GM12878 (cell line): ENCODE results near the gene PDCD7. TPM values are rescaled to one million over a fixed set of nuclear protein-coding genes. Genes with fewer than 3 reads are reported as not detected.

ENCODE experiments used
- ATAC-seq: fragments of 200-7000 bp; cut with Tn5 transposase; 3 replicates; pipeline ENCODE4 v1.9.1; 2020; ENCODE audit warnings: mild to moderate bottlenecking, moderate library complexity
- BruUV-seq: library from RNA; stranded (reverse); fragments of 400-500 nt; replicated peaks from 2 replicates; lab custom pipeline; 2021; lab: Mats Ljungman, UMichigan
- CTCF ChIA-PET: fragments of 300-600 bp; sonication (Branson Sonifier 250); formaldehyde crosslinking; extraction: SDS; loops from one replicate; lab custom pipeline; 2021; ENCODE audit warnings: inconsistent platforms; lab: Yijun Ruan, JAX
- POLR2A ChIA-PET: fragments of 350-600 bp; formaldehyde crosslinking; extraction: SDS; loops from one replicate; lab custom pipeline; 2021; ENCODE audit warnings: inconsistent platforms; lab: Charles Lee
- RAD21 ChIA-PET: fragments of 300-600 bp; sonication (Branson Sonifier 250); formaldehyde crosslinking; loops from one replicate; lab custom pipeline; 2023; ENCODE audit warnings: antibody characterized with exemption; ENCODE audit not compliant: unreplicated experiment; lab: Charles Lee
- SMC1A ChIA-PET: fragments of 300-600 bp; sonication (Branson Sonifier 250); formaldehyde crosslinking; loops from one replicate; lab custom pipeline; 2023; ENCODE audit not compliant: unreplicated experiment, uncharacterized antibody; lab: Charles Lee
- DNase-seq: peaks from one replicate; pipeline ENCODE4 v3.0.0-alpha.2; 2011; ENCODE audit warnings: low read depth, low spot score
- FAIRE-seq: peaks from 3 replicates; lab custom pipeline; 2011; peaks lifted over from hg19 to GRCh38; lab: Jason Lieb, UNC
- H2AFZ ChIP-seq: 2 replicates; pipeline ENCODE4 v1.6.0; 2011; ENCODE audit warnings: low read depth, low read length, control low read depth; ENCODE audit not compliant: control insufficient read depth
- H3K27ac ChIP-seq: 2 replicates; pipeline ENCODE4 v1.5.1; 2011; ENCODE audit warnings: control low read depth; ENCODE audit not compliant: control insufficient read depth, insufficient read depth
- H3K27me3 ChIP-seq, 2 experiments: replicated peaks in 1 of 2; 2 replicates each; pipeline versions ENCODE4 v1.6.0 to v1.6.1; 2011; ENCODE audit warnings: low read length in 1 of 2; ENCODE audit not compliant: control insufficient read depth in 2 of 2, insufficient read depth in 2 of 2
- H3K36me3 ChIP-seq, 2 experiments: 2 replicates each; pipeline ENCODE4 v1.5.1; 2011; ENCODE audit warnings: low read length in 1 of 2; ENCODE audit not compliant: control insufficient read depth in 2 of 2, insufficient read depth in 2 of 2
- H3K4me1 ChIP-seq: 2 replicates; pipeline ENCODE4 v1.6.1; 2011; ENCODE audit warnings: mild to moderate bottlenecking, low read length, moderate library complexity, mixed read lengths; ENCODE audit not compliant: control insufficient read depth, insufficient read depth
- H3K4me2 ChIP-seq: 2 replicates; pipeline ENCODE4 v1.6.0; 2011; ENCODE audit warnings: control low read depth; ENCODE audit not compliant: control insufficient read depth, insufficient read depth
- H3K4me3 ChIP-seq: fragments of 200-600 bp; sonication (generic); 2 replicates; pipeline ENCODE4 v1.5.1; 2016
- H3K79me2 ChIP-seq: 2 replicates; pipeline ENCODE4 v1.6.0; 2011; ENCODE audit warnings: low read length; ENCODE audit not compliant: control insufficient read depth, insufficient read depth
- H3K9ac ChIP-seq: 2 replicates; pipeline ENCODE4 v1.8.0; 2011; ENCODE audit warnings: low read length, control low read depth, mixed read lengths; ENCODE audit not compliant: control insufficient read depth, insufficient read depth
- H3K9me3 ChIP-seq: replicated peaks from 3 replicates; pipeline ENCODE4 v1.5.1; 2011; ENCODE audit warnings: mild to moderate bottlenecking, low read length; ENCODE audit not compliant: control insufficient read depth, insufficient read depth
- H4K20me1 ChIP-seq: 2 replicates; pipeline ENCODE4 v1.6.0; 2011; ENCODE audit not compliant: control insufficient read depth, insufficient read depth
- ATF7 ChIP-seq: fragments of 450-650 bp; IDR thresholded peaks from 2 replicates; pipeline ENCODE4 v1.6.1; 2016; ENCODE audit warnings: low read depth, mild to moderate bottlenecking
- BACH1 ChIP-seq: fragments of 450-650 bp; IDR thresholded peaks from 2 replicates; pipeline ENCODE4 v1.6.1; 2017; ENCODE audit warnings: mild to moderate bottlenecking, borderline replicate concordance
- BRCA1 ChIP-seq: IDR thresholded peaks from 2 replicates; pipeline ENCODE4 v1.6.1; 2011; ENCODE audit warnings: low read depth, low read length, improper control_type of control experiment
- CREM ChIP-seq: IDR thresholded peaks from 2 replicates; pipeline ENCODE4 v1.6.1; 2014; ENCODE audit warnings: antibody characterized with exemption, low read depth
- MEF2A ChIP-seq: IDR thresholded peaks from 2 replicates; pipeline ENCODE4 v1.6.1; 2011; ENCODE audit warnings: low read depth, mild to moderate bottlenecking, low read length, moderate library complexity; ENCODE audit not compliant: insufficient read depth
- MXI1 ChIP-seq: fragments of 150-350 bp; IDR thresholded peaks from 2 replicates; pipeline ENCODE4 v1.6.1; 2011; ENCODE audit warnings: low read depth, mild to moderate bottlenecking, inconsistent platforms, low read length, improper control_type of control experiment
- NFYA ChIP-seq: IDR thresholded peaks from 2 replicates; pipeline ENCODE4 v1.6.1; 2011; ENCODE audit warnings: low read depth, mild to moderate bottlenecking, low read length, improper control_type of control experiment, borderline replicate concordance
- PAX8 ChIP-seq: fragments of 450-650 bp; IDR thresholded peaks from 2 replicates; pipeline ENCODE4 v1.6.1; 2017; ENCODE audit warnings: mild to moderate bottlenecking, moderate library complexity
- POLR2A ChIP-seq: IDR thresholded peaks from 2 replicates; pipeline ENCODE4 v1.6.1; 2011; ENCODE audit warnings: low read depth, mild to moderate bottlenecking, low read length
- POLR2AphosphoS2 ChIP-seq: IDR thresholded peaks from 2 replicates; pipeline ENCODE4 v1.6.1; 2011; ENCODE audit warnings: low read depth, mild to moderate bottlenecking, low read length, improper control_type of control experiment, moderate library complexity
- RBBP5 ChIP-seq: fragments of 200-600 bp; sonication (generic); conservative IDR thresholded peaks from 2 replicates; pipeline ENCODE4 v1.6.1; 2016
- SIN3A ChIP-seq: IDR thresholded peaks from 2 replicates; pipeline ENCODE4 v1.6.1; 2012; ENCODE audit warnings: low read depth, low read length, improper control_type of control experiment
- SIX5 ChIP-seq: IDR thresholded peaks from 2 replicates; pipeline ENCODE4 v1.6.1; 2011; ENCODE audit warnings: mild to moderate bottlenecking, low read depth, low read length, moderate library complexity; ENCODE audit not compliant: severe bottlenecking
- TARDBP ChIP-seq: IDR thresholded peaks from 2 replicates; pipeline ENCODE4 v1.6.1; 2016; ENCODE audit warnings: borderline replicate concordance
- TBL1XR1 ChIP-seq: IDR thresholded peaks from 2 replicates; pipeline ENCODE4 v1.6.1; 2012; ENCODE audit warnings: low read depth, low read length, improper control_type of control experiment
- YBX1 ChIP-seq: fragments of 450-650 bp; IDR thresholded peaks from 2 replicates; pipeline ENCODE4 v1.6.1; 2016; ENCODE audit warnings: antibody characterized with exemption
- ZSCAN29 ChIP-seq: fragments of 450-650 bp; IDR thresholded peaks from 2 replicates; pipeline ENCODE4 v1.6.1; 2017; ENCODE audit warnings: mild to moderate bottlenecking, moderate library complexity
- WGBS: methylation state at CpG from one replicate; pipeline ENCODE4 v1.1.6; 2016; ENCODE audit warnings: low lambda C conversion rate; ENCODE audit not compliant: insufficient replicate concordance, insufficient coverage; ENCODE audit errors: missing lambda C conversion rate; 5-methylcytosine and 5-hydroxymethylcytosine counted together
- in situ Hi-C: fragments of 300-500 bp; cut with MboI; formaldehyde crosslinking; loops from 9 replicates; pipeline ENCODE4 v1.14.3; 2018; ENCODE audit warnings: mixed read lengths
- intact Hi-C: fragments of 100-400 bp; cut with micrococcal nuclease; formaldehyde crosslinking; loops from one replicate; pipeline ENCODE4 v1.14.2; 2022; ENCODE audit not compliant: unreplicated experiment
- polyA plus RNA-seq, 11 experiments: library from polyadenylated mRNA; depleted of rRNA in 4 of 11; unstranded in 6 of 11; stranded (reverse) in 5 of 11; fragments of >200 nt; fragmentation: Nextera tagmentation in 4 of 11; fragmentation: Illumina TruSeq in 1 of 11; extraction: Ambion mirVana in 4 of 11; extraction: Trizol in 1 of 11; gene quantifications; 1 replicate in 1 of 11; 2 replicates in 10 of 11; pipeline versions ENCODE4 v1.2.1 to v1.2.3, GENCODE V29; 2011 to 2016; ENCODE audit warnings: inconsistent platforms in 2 of 11, missing spikeins in 2 of 11, low read depth in 1 of 11
- total RNA-seq, 4 experiments: library from RNA; depleted of rRNA in 3 of 4; stranded (reverse); fragments of >200 nt in 3 of 4; fragmentation: Illumina TruSeq in 1 of 4; extraction: Trizol in 1 of 4; gene quantifications; 2 replicates each; pipeline versions ENCODE4 v1.2.1 to v1.2.3, GENCODE V29; 2013 to 2021
- TF ChIP-seq, protein P1 (sequence below): IDR thresholded peaks from 2 replicates; pipeline ENCODE4 v1.6.1; 2012; ENCODE audit warnings: low read depth, low read length, improper control_type of control experiment
- TF ChIP-seq, protein P2 (sequence below): fragments of 450-650 bp; IDR thresholded peaks from 2 replicates; pipeline ENCODE4 v1.6.1; 2016; ENCODE audit warnings: mild to moderate bottlenecking, moderate library complexity, borderline replicate concordance
- TF ChIP-seq, protein P3 (sequence below): IDR thresholded peaks from 2 replicates; pipeline ENCODE4 v1.6.1; 2012; ENCODE audit warnings: low read depth, low read length, improper control_type of control experiment

Gene PDCD7
- total and polyA plus RNA-seq, 10 of the 15 experiments (the other 5 are each of a cell fraction or from before 2014, with no cell fraction given) = 4.2 to 24.2 (median 13.4) TPM

DNA sequence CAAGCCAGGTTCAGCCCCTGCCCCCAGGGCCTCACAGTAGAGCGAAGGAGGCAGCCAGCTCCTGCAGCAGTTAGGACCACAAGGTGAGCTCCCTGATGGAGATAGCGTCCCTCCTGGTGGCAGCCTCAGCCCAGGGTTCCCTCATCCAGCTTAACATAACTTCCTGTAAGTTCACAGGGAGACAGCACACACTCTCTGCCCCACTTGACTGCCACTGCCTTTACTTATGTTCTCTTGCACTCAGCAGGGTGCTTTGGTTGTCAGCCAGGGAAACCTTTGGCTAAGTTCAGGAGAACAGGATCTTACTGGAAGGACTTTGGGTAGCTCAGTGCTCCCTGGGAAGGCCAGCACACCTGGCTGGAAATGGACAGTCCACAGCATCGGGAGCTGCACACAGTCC, 46.2 kb downstream of the PDCD7 start:
- ChIA-PET RAD21 (interaction anchor here (0.6 to 1.6 kb wide), 4 partner anchors 25 to 356 kb away, joined by 3 to 4 read pairs (median 3); no protein-coding TSS in a partner anchor), SMC1A (interaction anchor here (1.1 to 1.8 kb wide), 3 partner anchors 32 to 53 kb away, joined by 4 to 7 read pairs (median 5); no protein-coding TSS in a partner anchor), CTCF (interaction anchor here (1.0 to 2.6 kb wide), 7 partner anchors 14 to 356 kb away, joined by 3 to 8 read pairs (median 5); no protein-coding TSS in a partner anchor), POLR2A (no interaction called here)
- WGBS = 64% methylated on average over 3 of the region's 3 CpGs
- FAIRE-seq = no peak
- H4K20me1 ChIP-seq = no peaks in the 10 kb centered on the region
- no peak overlapping the region for H3K27ac ChIP-seq
- H3K27me3 ChIP-seq = peaks cover 0 to 6% of the 10 kb centered on the region in 2 experiments; a peak in 1 of 4 replicates
- TF ChIP-seq MEF2A (no peak), SIX5 (no peak), ATF7 (no peak), NFYA (no peak), SIN3A (no peak), TARDBP (no peak), POLR2A (no peak), POLR2AphosphoS2 (no peak), BACH1 (no peak), CREM (no peak), MXI1 (no peak), RBBP5 (no peak), BRCA1 (no peak), TBL1XR1 (no peak), ZSCAN29 (no peak), YBX1 (no peak), PAX8 (no peak)
- TF ChIP-seq, protein P1, sequence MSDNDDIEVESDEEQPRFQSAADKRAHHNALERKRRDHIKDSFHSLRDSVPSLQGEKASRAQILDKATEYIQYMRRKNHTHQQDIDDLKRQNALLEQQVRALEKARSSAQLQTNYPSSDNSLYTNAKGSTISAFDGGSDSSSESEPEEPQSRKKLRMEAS = no peak
- TF ChIP-seq, protein P2, sequence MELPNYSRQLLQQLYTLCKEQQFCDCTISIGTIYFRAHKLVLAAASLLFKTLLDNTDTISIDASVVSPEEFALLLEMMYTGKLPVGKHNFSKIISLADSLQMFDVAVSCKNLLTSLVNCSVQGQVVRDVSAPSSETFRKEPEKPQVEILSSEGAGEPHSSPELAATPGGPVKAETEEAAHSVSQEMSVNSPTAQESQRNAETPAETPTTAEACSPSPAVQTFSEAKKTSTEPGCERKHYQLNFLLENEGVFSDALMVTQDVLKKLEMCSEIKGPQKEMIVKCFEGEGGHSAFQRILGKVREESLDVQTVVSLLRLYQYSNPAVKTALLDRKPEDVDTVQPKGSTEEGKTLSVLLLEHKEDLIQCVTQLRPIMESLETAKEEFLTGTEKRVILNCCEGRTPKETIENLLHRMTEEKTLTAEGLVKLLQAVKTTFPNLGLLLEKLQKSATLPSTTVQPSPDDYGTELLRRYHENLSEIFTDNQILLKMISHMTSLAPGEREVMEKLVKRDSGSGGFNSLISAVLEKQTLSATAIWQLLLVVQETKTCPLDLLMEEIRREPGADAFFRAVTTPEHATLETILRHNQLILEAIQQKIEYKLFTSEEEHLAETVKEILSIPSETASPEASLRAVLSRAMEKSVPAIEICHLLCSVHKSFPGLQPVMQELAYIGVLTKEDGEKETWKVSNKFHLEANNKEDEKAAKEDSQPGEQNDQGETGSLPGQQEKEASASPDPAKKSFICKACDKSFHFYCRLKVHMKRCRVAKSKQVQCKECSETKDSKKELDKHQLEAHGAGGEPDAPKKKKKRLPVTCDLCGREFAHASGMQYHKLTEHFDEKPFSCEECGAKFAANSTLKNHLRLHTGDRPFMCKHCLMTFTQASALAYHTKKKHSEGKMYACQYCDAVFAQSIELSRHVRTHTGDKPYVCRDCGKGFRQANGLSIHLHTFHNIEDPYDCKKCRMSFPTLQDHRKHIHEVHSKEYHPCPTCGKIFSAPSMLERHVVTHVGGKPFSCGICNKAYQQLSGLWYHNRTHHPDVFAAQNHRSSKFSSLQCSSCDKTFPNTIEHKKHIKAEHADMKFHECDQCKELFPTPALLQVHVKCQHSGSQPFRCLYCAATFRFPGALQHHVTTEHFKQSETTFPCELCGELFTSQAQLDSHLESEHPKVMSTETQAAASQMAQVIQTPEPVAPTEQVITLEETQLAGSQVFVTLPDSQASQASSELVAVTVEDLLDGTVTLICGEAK = no peak
- TF ChIP-seq, protein P3, sequence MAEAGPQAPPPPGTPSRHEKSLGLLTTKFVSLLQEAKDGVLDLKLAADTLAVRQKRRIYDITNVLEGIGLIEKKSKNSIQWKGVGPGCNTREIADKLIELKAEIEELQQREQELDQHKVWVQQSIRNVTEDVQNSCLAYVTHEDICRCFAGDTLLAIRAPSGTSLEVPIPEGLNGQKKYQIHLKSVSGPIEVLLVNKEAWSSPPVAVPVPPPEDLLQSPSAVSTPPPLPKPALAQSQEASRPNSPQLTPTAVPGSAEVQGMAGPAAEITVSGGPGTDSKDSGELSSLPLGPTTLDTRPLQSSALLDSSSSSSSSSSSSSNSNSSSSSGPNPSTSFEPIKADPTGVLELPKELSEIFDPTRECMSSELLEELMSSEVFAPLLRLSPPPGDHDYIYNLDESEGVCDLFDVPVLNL = no peak
- no peaks in the 10 kb centered on the region for H3K9me3 ChIP-seq
- H3K36me3 ChIP-seq = no peaks in the 10 kb centered on the region
- H3K4me3 ChIP-seq = no peak overlapping the region
- H3K79me2 ChIP-seq = no peaks in the 10 kb centered on the region
- H3K9ac ChIP-seq = no peak overlapping the region
- no peak overlapping the region for H2AFZ ChIP-seq
- H3K4me2 ChIP-seq = no peak overlapping the region
- intact Hi-C loops (loop anchor here (10.0 kb wide), 1 partner anchor 353 kb away; no protein-coding TSS in a partner anchor), in situ Hi-C loops (no loop called here)
- ATAC-seq = no peak
- BruUV-seq = no TSS peak
- no peaks in the 10 kb centered on the region for H3K4me1 ChIP-seq
- DNase-seq = no peak
